SK-MEL-5 (cell line): ENCODE results near the gene OR4C3. TPM values are rescaled to one million over a fixed set of nuclear protein-coding genes. Genes with fewer than 3 reads are reported as not detected.
"Not testable (repeated sequence)": the region's sequence is repeated elsewhere in the genome, so short reads cannot be mapped to it uniquely, and the experiment has no call there.

ENCODE experiments used
- DNase-seq: peaks from one replicate; pipeline ENCODE4 v3.0.0-alpha.2; 2016; ENCODE audit warnings: low read depth, low spot score
- in situ Hi-C: cut with HindIII; loops from 2 replicates; pipeline ENCODE4 v1.10.0; 2016; ENCODE audit warnings: low sequenced_read_pairs, high pct_unique_total_duplicates, low pct_unique_long_range_greater_than_20kb
- polyA plus RNA-seq, 2 experiments: library from polyadenylated mRNA; depleted of rRNA; stranded (reverse); fragments of >200 nt; gene quantifications; 2 replicates each; pipeline ENCODE4 v1.2.3, GENCODE V29; 2015
- total RNA-seq: library from RNA; depleted of rRNA; stranded (reverse); fragments of >200 nt; shearing (Covaris generic); gene quantifications from 2 replicates; pipeline ENCODE4 v1.2.3, GENCODE V29; 2014; rRNA removed

Gene OR4C3
- total RNA-seq: not detected in 2 replicates
- polyA plus RNA-seq (2015; cell fraction: cytosol; rRNA removed): not detected in 2 replicates
- not detected in 2 replicates for polyA plus RNA-seq (2015; cell fraction: nucleus; rRNA removed)

DNA sequence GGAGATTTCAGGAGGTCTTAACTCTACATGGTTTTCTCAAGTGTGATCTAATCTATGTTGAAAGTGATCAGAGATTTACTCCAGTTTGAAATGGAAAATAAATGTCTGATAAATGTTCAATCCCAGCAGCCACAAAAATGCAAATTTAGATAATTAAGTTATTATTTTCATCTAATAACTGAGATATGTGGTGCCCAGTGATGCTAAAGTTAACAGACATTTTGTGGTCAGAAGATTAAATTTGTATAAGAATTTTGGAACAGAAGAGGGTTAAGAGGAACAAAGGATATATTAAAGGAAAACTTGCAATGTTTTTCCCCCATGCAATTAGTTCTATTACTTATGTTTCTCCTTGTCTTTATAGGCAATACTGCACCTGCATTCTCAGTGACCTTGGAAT, at the start of gene OR4C3:
OR4C3 (plus strand) TSS at position 301 of the 400 bp plus-strand sequence. CDS start 102 bp downstream, outside the sequence.
- in situ Hi-C loops, DNase-seq: not testable (repeated sequence)

DNA sequence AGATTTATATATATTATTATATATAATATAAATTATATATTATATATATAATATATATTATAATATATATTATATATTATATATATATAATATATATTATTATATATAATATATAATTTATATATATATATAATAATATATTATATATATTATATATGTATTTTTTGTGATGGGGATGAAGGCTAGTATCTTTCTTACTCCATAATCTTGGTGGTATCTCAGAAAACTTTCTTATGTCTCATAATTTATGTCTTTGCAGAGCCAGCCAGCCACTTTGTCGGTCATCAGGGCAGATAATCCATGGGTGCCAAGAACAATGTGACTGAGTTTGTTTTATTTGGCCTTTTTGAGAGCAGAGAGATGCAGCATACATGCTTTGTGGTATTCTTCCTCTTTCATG, 18.8 kb upstream of the OR4C3 start, which contains the start of gene OR4S1:
OR4S1 (plus strand) TSS at position 301 of the 400 bp plus-strand sequence; CDS start at position 301, 0 bp downstream.
- no peak for DNase-seq
- in situ Hi-C loops: no loop called here

DNA sequence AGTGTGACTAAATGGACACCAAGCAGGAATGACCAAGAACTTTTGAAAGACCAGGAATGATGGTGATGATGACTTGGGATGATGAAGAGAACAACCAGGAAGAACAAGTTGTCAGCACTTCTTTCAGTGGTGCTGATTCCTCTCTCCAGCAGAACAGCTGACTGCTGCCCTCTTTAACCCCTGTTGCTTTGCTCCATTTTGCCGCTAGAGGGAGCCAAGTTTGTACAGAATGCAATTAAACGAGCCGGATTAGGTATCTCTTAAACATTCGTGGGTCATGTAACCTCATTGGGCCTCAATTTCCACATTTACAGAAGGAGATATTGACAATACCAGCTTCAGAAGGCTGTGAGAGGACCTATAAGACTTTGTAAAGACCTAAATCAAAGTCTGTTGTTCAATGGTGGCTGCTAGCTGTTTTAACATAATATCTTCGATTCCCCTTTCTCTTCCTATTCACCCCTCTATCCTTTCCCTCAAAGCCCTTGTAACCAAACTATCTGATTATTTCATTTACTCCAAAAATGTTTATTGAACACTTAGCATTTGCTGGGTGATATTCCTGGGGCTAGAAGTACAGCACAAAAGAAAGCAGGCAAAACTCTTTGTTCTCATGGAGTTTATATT, 16.8 kb upstream of the OR4C3 start:
- in situ Hi-C loops: no loop called here
- DNase-seq: peak; percentile 82

DNA sequence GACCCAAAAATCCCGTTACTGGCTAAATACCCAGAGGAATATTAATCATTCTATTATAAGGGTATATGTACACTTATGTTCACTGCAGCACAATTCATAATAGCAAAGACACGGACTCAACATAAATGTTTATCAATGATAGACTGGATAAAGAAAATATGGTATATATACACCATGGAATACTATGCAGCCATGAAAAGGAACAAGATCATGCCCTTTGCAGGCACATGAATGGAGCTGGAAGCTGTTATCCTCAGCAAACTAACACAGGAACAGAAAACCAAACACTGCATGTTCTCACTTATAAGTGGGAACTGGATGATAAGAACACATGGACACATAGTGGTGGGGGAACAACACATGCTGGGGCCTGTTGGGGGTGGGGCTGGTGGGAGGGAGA, 11.1 kb upstream of the OR4C3 start:
- in situ Hi-C loops, DNase-seq: not testable (repeated sequence)

DNA sequence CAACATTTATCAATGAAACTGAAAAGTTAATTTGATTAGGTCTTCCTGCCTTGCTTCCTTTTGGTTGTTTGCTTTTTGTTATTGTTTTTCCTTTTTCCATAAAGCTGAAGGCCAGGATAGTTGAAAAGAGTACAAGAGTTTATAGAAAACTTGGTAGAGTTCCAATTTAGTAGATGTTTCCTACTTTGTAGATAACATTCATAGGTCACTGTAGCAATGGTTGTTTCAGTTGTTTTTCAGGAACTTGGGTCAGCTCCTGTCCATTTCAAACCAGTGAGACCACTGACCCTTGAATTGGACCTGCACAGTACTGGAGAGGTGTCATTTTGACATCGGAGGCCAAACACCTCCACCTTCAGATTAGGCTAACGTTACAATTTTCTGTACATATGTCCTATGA, 4.9 kb upstream of the OR4C3 start:
- in situ Hi-C loops, DNase-seq: not testable (repeated sequence)

DNA sequence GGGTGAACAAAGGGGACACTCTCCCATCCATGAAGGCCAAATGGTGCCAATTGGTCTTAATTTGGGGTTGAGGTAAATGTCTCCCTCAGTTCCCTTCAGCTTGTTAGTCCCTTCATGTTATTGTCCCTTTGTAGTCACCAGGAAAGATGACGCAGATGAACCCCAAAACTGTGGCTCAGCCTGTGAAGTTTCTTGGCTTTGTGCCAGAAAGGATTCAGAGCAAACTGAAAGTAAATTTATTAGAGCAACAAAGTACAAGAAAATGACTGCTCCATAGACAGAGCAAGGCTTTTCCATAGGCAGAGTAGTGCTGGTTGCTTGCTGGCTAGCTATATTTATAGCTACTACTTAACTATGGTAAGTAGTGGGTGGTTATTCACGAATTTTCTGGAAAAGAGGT, 16.7 kb downstream of the OR4C3 start:
- DNase-seq: no peak
- in situ Hi-C loops: no loop called here

DNA sequence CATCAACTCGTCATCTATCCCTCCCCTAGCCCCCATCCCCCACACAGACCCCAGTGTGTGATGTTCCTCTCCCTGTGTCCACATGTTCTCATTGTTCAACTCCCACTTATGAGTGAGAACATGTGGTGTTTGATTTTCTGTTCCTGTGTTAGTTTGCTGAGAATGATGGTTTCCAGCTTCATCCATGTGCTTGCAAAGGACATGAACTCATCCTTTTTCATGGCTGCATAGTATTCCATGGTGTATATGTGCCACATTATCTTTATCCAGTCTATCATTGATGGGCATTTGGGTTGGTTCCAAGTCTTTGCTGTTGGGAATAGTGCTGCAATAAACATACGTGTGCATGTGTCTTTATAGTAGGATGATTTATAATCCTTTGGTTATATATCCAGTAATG, 17.8 kb downstream of the OR4C3 start:
- in situ Hi-C loops, DNase-seq: not testable (repeated sequence)

DNA sequence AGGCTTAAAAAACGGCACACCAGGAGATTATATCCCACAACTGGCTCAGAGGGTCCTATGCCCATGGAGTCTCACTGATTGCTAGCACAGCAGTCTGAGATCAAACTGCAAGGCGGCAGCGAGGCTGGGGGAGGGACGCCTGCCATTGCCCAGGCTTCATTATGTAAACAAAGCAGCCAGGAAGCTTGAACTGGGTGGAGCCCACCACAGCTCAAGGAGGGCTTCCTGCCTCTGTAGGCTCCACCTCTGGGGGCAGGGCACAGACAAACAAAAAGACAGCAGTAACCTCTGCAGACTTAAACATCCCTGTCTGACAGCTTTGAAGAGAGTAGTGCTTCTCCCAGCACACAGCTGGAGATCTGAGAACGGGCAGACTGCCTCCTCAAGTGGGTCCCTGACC, 21.6 kb downstream of the OR4C3 start:
- DNase-seq, in situ Hi-C loops: not testable (repeated sequence)

DNA sequence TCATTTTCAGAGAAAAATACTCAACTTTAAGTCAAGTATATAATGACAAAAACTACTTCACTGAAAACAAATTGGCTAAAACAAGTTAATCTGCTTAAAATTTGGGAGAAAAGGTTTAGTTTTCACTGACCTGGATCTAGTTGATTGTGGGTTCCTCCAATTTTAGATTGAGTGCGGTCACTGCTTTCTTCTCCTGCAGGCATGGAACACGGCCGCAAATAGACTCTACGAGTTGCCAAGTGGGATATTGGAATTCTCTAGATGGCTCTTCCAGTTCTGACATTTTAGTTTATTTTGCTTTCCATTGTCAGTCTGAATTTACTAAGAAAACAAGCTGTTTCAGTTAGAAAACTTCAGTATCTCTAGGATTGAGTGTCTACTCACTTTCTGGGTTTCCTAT, 29.3 kb downstream of the OR4C3 start:
- DNase-seq: no peak
- in situ Hi-C loops: no loop called here

DNA sequence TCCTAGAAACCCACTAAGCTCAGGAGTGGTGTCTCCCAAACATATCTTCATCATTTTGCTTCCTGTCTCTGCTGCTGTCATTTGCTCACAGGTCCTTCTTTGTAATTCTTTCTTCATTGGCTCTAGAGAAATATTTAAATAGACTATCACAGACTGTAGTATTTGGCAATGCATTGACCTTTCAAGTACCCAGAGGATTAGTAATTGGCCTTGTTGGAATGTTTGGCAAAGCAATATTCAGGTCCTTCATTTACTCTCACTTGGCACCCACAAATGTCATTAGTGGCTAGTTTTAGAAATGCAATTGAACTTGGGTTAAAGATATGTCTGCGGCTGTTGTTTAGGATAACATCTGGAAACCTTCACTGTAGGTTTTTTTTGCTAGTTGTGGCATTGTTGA, 30.0 kb downstream of the OR4C3 start:
- no peak for DNase-seq
- in situ Hi-C loops: no loop called here

DNA sequence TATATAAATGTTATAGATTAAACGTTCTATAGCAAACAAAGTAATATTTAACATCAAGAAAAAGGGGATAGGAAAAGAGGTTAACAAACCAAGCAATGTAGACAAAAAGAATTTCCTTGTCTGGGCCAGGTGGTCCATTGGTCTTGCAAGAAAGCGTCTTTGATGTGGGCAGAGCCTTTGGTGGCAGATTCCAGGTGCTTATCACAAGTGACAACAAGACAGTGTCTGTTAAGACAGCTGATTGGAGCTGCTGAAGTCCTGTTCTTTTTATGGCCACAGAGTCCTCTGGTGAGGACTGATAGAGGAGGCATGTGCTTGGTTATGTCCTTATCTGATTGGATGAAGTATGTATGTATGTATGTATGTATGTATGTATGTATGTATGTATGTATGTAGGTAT, 36.6 kb downstream of the OR4C3 start:
- in situ Hi-C loops, DNase-seq: not testable (repeated sequence)

DNA sequence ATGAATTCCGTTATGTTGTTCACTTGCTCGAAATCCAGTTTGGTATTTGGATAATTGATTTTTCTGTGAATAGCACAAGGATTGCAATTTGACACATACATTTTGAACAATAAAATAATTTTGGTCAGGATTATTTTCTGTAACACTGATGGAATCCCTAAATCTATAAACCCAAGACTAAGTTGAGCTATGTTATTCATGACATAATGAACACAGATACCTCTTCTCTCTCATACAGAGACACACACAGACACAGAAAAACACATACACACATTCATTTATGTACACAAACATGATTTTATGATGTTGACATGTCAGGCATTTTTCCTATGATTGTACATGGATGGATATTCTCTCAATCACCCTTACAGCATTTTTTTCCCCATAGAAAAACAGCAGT, 41.6 kb downstream of the OR4C3 start, which contains the start of gene OR4C5:
OR4C5 (minus strand) TSS at position 101 of the 400 bp plus-strand sequence; CDS start at position 101, 0 bp downstream.
- DNase-seq: no peak
- in situ Hi-C loops: no loop called here

Other genes starting within 250 kb of the OR4C3 start
- gene OR4B1, start 108.1 kb upstream of the OR4C3 start, total RNA-seq: not detected in 2 replicates
- gene OR4X2, start 79.8 kb upstream of the OR4C3 start, total RNA-seq: not detected in 2 replicates
- gene OR4X1, start 61.1 kb upstream of the OR4C3 start, total RNA-seq: not detected in 2 replicates
- gene OR4S1, start 18.7 kb upstream of the OR4C3 start, total RNA-seq: not detected in 2 replicates
- not detected in 2 replicates for gene OR4C5, start 41.5 kb downstream of the OR4C3 start, total RNA-seq
- not detected in 2 replicates for gene OR4A47, start 163.9 kb downstream of the OR4C3 start, total RNA-seq